HEK293T (cell line): Measurements from ENCODE around the gene ATP6V1G1.

Experiments used
- CTCF ChIA-PET: fragments of 350-600 bp; formaldehyde crosslinking; extraction: SDS; loops from one replicate; lab custom pipeline; 2021; ENCODE audit warnings: antibody characterized with exemption, inconsistent platforms; lab: Yijun Ruan, JAX
- POLR2A ChIA-PET: fragments of 350-600 bp; formaldehyde crosslinking; extraction: SDS; loops from one replicate; lab custom pipeline; 2020; ENCODE audit warnings: antibody characterized with exemption, inconsistent platforms; lab: Yijun Ruan, JAX
- DNase-seq: peaks from one replicate; pipeline ENCODE4 v3.0.0; 2012; ENCODE audit warnings: mixed read lengths; ENCODE audit errors: extremely low spot score
- ARNT ChIP-seq: fragments of 450-650 bp; IDR thresholded peaks from 2 replicates; pipeline ENCODE4 v1.6.1; 2017; ENCODE audit warnings: mild to moderate bottlenecking
- BHLHE40 ChIP-seq: fragments of 450-650 bp; IDR thresholded peaks from 2 replicates; pipeline ENCODE4 v1.6.1; 2016; ENCODE audit warnings: mild to moderate bottlenecking, moderate library complexity, borderline replicate concordance
- CTBP1 ChIP-seq: fragments of 450-650 bp; IDR thresholded peaks from 2 replicates; pipeline ENCODE4 v1.6.1; 2016; ENCODE audit warnings: borderline replicate concordance
- ELF4 ChIP-seq: fragments of 450-650 bp; IDR thresholded peaks from 2 replicates; pipeline ENCODE4 v1.6.1; 2017; ENCODE audit warnings: antibody characterized with exemption
- FOXA1 ChIP-seq: fragments of 450-650 bp; IDR thresholded peaks from 2 replicates; pipeline ENCODE4 v1.6.1; 2016; ENCODE audit warnings: mild to moderate bottlenecking
- FOXK2 ChIP-seq: fragments of 450-650 bp; IDR thresholded peaks from 2 replicates; pipeline ENCODE4 v1.6.1; 2016; ENCODE audit warnings: mild to moderate bottlenecking
- FOXM1 ChIP-seq: fragments of 450-650 bp; IDR thresholded peaks from 2 replicates; pipeline ENCODE4 v1.6.1; 2017; ENCODE audit warnings: mild to moderate bottlenecking, borderline replicate concordance
- HDGF ChIP-seq: fragments of 450-650 bp; IDR thresholded peaks from 2 replicates; pipeline ENCODE4 v1.6.1; 2017; ENCODE audit warnings: antibody characterized with exemption, borderline replicate concordance
- L3MBTL2 ChIP-seq: fragments of 450-650 bp; conservative IDR thresholded peaks from 2 replicates; pipeline ENCODE4 v1.6.1; 2016; ENCODE audit warnings: mild to moderate bottlenecking
- LEF1 ChIP-seq: fragments of 450-650 bp; IDR thresholded peaks from 2 replicates; pipeline ENCODE4 v1.6.1; 2017; ENCODE audit warnings: mild to moderate bottlenecking, borderline replicate concordance
- NFRKB ChIP-seq: fragments of 450-650 bp; IDR thresholded peaks from 2 replicates; pipeline ENCODE4 v1.6.1; 2016; ENCODE audit warnings: mild to moderate bottlenecking, moderate library complexity
- SP1 ChIP-seq: fragments of 450-650 bp; IDR thresholded peaks from 2 replicates; pipeline ENCODE4 v1.6.1; 2017
- SUZ12 ChIP-seq: fragments of 450-650 bp; IDR thresholded peaks from 2 replicates; pipeline ENCODE4 v1.6.1; 2016; ENCODE audit warnings: mild to moderate bottlenecking
- TARDBP ChIP-seq: fragments of 450-650 bp; IDR thresholded peaks from 2 replicates; pipeline ENCODE4 v1.6.1; 2016
- ZNF384 ChIP-seq: fragments of 450-650 bp; IDR thresholded peaks from 2 replicates; pipeline ENCODE4 v1.6.1; 2016
- TF ChIP-seq, protein P1 (sequence below): fragments of 450-650 bp; IDR thresholded peaks from 2 replicates; pipeline ENCODE4 v1.6.1; 2016

Gene ATP6V1G1

DNA sequence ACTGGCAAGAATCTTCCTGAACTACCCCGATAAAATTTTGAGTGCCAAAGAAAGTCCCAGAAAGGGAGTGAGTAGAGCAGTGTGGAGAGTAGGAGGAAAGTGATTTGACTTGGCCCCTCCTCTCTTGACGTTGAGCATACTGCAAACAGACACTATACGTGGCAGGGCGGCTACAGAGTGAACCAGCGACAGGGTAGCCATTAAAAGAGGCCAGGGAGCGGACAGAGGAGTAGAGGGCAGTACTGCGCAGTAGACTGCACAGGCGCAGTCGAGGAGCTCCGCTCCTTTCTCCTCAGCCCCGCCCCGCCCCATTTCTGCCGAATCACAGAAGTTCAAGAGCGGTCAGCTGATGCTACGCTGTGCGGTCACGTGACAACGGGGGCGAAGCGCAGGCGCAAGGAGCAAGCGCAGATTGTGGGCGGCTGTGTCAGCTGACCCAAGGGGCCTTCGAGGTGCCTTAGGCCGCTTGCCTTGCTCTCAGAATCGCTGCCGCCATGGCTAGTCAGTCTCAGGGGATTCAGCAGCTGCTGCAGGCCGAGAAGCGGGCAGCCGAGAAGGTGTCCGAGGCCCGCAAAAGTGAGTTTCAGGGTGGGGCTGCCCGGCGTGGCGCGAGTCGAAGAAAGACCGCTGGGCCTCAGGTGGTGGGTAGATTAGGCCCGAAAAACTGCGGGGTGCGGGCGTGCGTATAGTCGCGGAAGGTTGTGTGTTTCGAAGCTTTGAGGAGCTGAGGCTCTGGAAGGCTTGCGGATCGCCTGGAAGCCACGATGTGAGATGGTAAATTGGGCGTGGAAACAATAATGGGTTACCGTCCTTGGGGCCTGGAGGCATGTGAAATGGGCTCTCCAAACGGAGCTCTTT, at the start of gene ATP6V1G1:
Gene ATP6V1G1 (plus strand): TSS at position 425 of the 858 bp plus-strand sequence. CDS start 70 bp downstream, at position 495.
- CTCF ChIA-PET = interaction anchor here (1.2 kb wide), 1 partner anchor 182 kb away, joined by 3 read pairs; no protein-coding TSS in a partner anchor
- TF ChIP-seq L3MBTL2 = peak; percentile 91
- TF ChIP-seq FOXA1 = no peak
- no peak for TF ChIP-seq HDGF
- no peak for TF ChIP-seq LEF1
- TF ChIP-seq BHLHE40 = no peak
- no peak for TF ChIP-seq CTBP1
- TF ChIP-seq FOXK2 = no peak
- TF ChIP-seq, protein P1, sequence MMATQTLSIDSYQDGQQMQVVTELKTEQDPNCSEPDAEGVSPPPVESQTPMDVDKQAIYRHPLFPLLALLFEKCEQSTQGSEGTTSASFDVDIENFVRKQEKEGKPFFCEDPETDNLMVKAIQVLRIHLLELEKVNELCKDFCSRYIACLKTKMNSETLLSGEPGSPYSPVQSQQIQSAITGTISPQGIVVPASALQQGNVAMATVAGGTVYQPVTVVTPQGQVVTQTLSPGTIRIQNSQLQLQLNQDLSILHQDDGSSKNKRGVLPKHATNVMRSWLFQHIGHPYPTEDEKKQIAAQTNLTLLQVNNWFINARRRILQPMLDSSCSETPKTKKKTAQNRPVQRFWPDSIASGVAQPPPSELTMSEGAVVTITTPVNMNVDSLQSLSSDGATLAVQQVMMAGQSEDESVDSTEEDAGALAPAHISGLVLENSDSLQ = no peak
- no peak for TF ChIP-seq ARNT
- no peak for TF ChIP-seq SP1
- TF ChIP-seq FOXM1 = no peak
- TF ChIP-seq SUZ12 = no peak
- no peak for TF ChIP-seq NFRKB
- no peak for TF ChIP-seq ZNF384
- TF ChIP-seq TARDBP = no peak
- peak; percentile 25; the same call in 1 of the 2 replicates for TF ChIP-seq ELF4
- peak; percentile 96 for DNase-seq
- POLR2A ChIA-PET = interaction anchor here (0.5 to 3.1 kb wide), 32 partner anchors 8 to 238 kb away, joined by 3 to 46 read pairs (median 4); no protein-coding TSS in a partner anchor

- POLR2A ChIA-PET = interaction anchor here (0.6 to 1.8 kb wide), 3 partner anchors 12 to 49 kb away, joined by 3 to 5 read pairs (median 4); partner anchors contain the start of gene ATP6V1G1
- CTCF ChIA-PET = interaction anchor here (0.6 to 1.4 kb wide), 5 partner anchors 14 to 132 kb away, joined by 3 to 4 read pairs (median 4); no protein-coding TSS in a partner anchor
- TF ChIP-seq FOXA1 (no peak), NFRKB (no peak), BHLHE40 (no peak), ELF4 (no peak)
- DNase-seq = no peak
Measured at GRCh38 chr9:114538241-114538640, 49.3 kb upstream of the ATP6V1G1 start.

DNA sequence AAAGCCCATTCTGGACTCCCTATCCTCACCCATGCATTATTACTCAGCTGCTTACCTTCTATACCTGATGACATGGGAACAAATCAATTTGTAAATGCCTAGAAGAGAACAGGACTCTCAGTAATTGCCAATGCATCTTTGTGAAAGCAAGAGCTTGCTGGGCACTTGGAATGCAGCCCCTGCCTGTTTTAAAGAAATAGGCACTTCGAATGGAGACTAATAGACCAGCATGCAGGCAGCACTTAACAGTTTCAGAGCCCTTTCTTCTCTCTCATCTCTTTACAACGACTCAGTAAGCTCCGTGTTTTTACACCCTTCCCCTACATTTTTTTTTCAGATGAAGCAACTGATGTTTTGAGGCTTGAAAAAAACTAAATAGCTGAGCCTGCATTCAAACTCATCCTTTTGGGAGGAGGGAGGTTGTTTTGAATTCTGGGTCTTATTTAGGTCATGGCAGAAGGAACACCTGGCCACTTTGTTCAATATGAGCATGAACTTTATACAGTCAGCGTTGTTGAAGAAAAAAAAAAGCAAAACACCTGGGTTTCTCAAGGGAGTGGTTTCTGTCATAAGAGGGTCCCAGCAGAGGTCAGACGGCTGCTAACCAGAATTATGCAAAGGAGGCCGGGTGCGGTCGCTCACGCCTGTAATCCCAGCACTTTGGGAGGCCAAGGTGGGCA, 47.7 kb upstream of the ATP6V1G1 start:
- TF ChIP-seq NFRKB (no peak), SP1 (no peak), SUZ12 (no peak), FOXA1 (no peak), ZNF384 (no peak), FOXK2 (no peak), L3MBTL2 (no peak), ARNT (no peak), FOXM1 (no peak), HDGF (no peak), LEF1 (no peak), CTBP1 (no peak), BHLHE40 (no peak), TARDBP (no peak), ELF4 (no peak)
- TF ChIP-seq, protein P1 = no peak
- ChIA-PET POLR2A (interaction anchor here (0.6 kb wide), 1 partner anchor 47 kb away, joined by 3 read pairs; the partner anchor contains the start of gene ATP6V1G1), CTCF (no interaction called here)
- no peak for DNase-seq

DNA sequence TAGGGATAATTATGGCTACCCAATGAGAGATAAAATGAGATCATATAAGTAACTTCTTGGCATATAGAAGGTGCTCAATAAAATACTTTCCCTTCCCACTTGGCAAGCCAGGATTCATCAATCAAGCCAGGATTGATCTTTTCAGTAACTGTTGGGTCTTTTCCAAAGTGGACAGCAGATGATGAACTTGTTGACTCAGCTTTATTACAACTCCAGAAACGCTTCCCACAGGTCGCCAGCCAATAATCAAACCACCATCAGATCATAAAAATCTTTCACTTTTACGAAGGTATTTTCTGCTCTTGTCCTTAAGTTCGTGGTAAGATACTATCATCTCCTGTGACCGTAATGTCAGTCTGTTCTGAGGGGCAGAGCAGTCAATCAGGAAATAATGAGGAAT, 42.5 kb upstream of the ATP6V1G1 start:
- CTCF ChIA-PET = no interaction called here
- no peak for TF ChIP-seq ZNF384
- TF ChIP-seq ELF4 = no peak
- TF ChIP-seq, protein P1 = no peak
- POLR2A ChIA-PET = no interaction called here
- DNase-seq = no peak

DNA sequence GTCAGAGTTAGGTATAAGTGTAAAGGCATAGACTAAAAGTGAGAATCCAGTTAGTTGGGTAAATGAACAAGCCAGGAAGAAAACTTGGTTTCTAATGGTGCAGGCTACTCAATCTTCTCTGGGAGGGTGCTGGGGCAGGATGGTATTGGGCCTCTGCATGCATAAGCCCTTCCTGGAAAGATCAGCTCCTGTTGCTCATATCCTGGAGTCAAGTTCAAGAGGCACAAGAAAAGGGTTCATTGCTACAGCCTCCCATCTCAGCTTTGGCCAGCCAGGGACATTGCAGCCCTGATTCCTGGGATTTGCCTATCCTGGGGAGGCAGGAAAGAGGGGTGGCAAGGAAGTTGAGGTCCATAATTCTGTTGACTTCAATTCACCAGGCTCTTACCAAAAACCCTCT, 40.7 kb upstream of the ATP6V1G1 start:
- ChIA-PET CTCF (interaction anchor here (0.8 kb wide), 1 partner anchor 39 kb away, joined by 3 read pairs; no protein-coding TSS in a partner anchor), POLR2A (no interaction called here)
- no peak for DNase-seq
- TF ChIP-seq, protein P1 = no peak
